GM21576 (cell line): ENCODE data around the gene PLCG1.

Experiments used
- ATAC-seq: cut with Tn5 transposase; IDR thresholded peaks from one replicate; pipeline ENCODE4 v1.9.1; 2021; ENCODE audit warnings: mild to moderate bottlenecking, moderate library complexity; ENCODE audit not compliant: unreplicated experiment

PLCG1 gene

GRCh38 chr20:41141153-41141815 is 3.9 kb downstream of the PLCG1 start:
- ATAC-seq = no peak

- no peak for ATAC-seq
Observed at GRCh38 chr20:41142245-41142644, 4.9 kb downstream of the PLCG1 start.

GRCh38 chr20:41142919-41143318 is 5.6 kb downstream of the PLCG1 start:
- no peak for ATAC-seq

GRCh38 chr20:41143354-41143753 is 6.0 kb downstream of the PLCG1 start:
- ATAC-seq = no peak

- no peak for ATAC-seq
Observed at GRCh38 chr20:41145317-41145716, 8.0 kb downstream of the PLCG1 start.

GRCh38 chr20:41145821-41146620 is 8.7 kb downstream of the PLCG1 start:
- no peak for ATAC-seq

GRCh38 chr20:41147767-41148191 is 10.4 kb downstream of the PLCG1 start:
- no peak for ATAC-seq

GRCh38 chr20:41148942-41149341 is 11.6 kb downstream of the PLCG1 start:
- ATAC-seq = no peak

- ATAC-seq = no peak
Observed at GRCh38 chr20:41150664-41151063, 13.3 kb downstream of the PLCG1 start.

- no peak for ATAC-seq
Observed at GRCh38 chr20:41151134-41151869, 14.0 kb downstream of the PLCG1 start.

- ATAC-seq = no peak
Observed at GRCh38 chr20:41152108-41152757, 14.9 kb downstream of the PLCG1 start.

GRCh38 chr20:41154436-41155176 is 17.3 kb downstream of the PLCG1 start:
- ATAC-seq = no peak

- ATAC-seq = no peak
Observed at GRCh38 chr20:41155261-41155660, 17.9 kb downstream of the PLCG1 start.

- no peak for ATAC-seq
Observed at GRCh38 chr20:41158082-41158625, 20.8 kb downstream of the PLCG1 start.

GRCh38 chr20:41159547-41159946 is 22.2 kb downstream of the PLCG1 start:
- no peak for ATAC-seq

- no peak for ATAC-seq
Observed at GRCh38 chr20:41160686-41161085, 23.3 kb downstream of the PLCG1 start.

GRCh38 chr20:41161886-41162285 is 24.5 kb downstream of the PLCG1 start:
- ATAC-seq = no peak

GRCh38 chr20:41162396-41162795 is 25.1 kb downstream of the PLCG1 start:
- ATAC-seq = no peak

GRCh38 chr20:41163821-41164220 is 26.5 kb downstream of the PLCG1 start:
- no peak for ATAC-seq
